SU-DHL-6 (cell line): ENCODE results near the gene DACH2.

Experiments
- H2AFZ ChIP-seq: fragments of 200-600 bp; sonication (generic); 2 replicates; pipeline ENCODE4 v1.6.1; 2014; ENCODE audit warnings: low read depth, mild to moderate bottlenecking, moderate library complexity, mixed read lengths, antibody characterized with exemption, low read length; ENCODE audit not compliant: severe bottlenecking
- H3F3A ChIP-seq: fragments of 200-600 bp; shearing (Covaris generic); 2 replicates; pipeline ENCODE4 v1.6.0; 2016; ENCODE audit warnings: antibody characterized with exemption, mild to moderate bottlenecking; ENCODE audit not compliant: insufficient read depth
- H3K27ac ChIP-seq: fragments of 200-600 bp; sonication (generic); 2 replicates; pipeline ENCODE4 v1.5.1; 2016; ENCODE audit warnings: low read depth, mild to moderate bottlenecking, low read length, moderate library complexity, mixed read lengths
- H3K27me3 ChIP-seq: fragments of 200-600 bp; sonication (generic), shearing (Covaris generic); 2 replicates; pipeline ENCODE4 v1.6.0; 2014; ENCODE audit warnings: mild to moderate bottlenecking, low read length
- H3K36me3 ChIP-seq: fragments of 200-600 bp; sonication (generic); 2 replicates; pipeline ENCODE4 v1.6.1; 2014; ENCODE audit warnings: mild to moderate bottlenecking, low read length, mixed read lengths
- H3K4me2 ChIP-seq: fragments of 300-600, 200-600 bp; shearing (Covaris generic), sonication (generic); 2 replicates; pipeline ENCODE4 v1.6.0; 2014; ENCODE audit warnings: low read length, low read depth, mild to moderate bottlenecking; ENCODE audit not compliant: poor library complexity, severe bottlenecking
- H3K4me3 ChIP-seq: fragments of 200-600 bp; sonication (generic); 2 replicates; pipeline ENCODE4 v1.5.1; 2014; ENCODE audit warnings: antibody characterized with exemption, low read length, mild to moderate bottlenecking, mixed read lengths; ENCODE audit not compliant: insufficient read depth, poor library complexity, severe bottlenecking
- H3K79me2 ChIP-seq: fragments of 200-600 bp; sonication (generic); 2 replicates; pipeline ENCODE4 v1.6.1; 2014; ENCODE audit warnings: mild to moderate bottlenecking, low read length, moderate library complexity; ENCODE audit not compliant: insufficient read depth
- H3K9ac ChIP-seq: fragments of 200-600 bp; sonication (generic); 2 replicates; pipeline ENCODE4 v1.7.0; 2014; ENCODE audit warnings: mild to moderate bottlenecking, low read length
- H3K9me2 ChIP-seq: fragments of 200-600 bp; sonication (generic); replicated peaks from 2 replicates; pipeline ENCODE4 v1.6.1; 2014; ENCODE audit warnings: low read length; ENCODE audit not compliant: insufficient read depth
- H3K9me3 ChIP-seq: fragments of 200-600 bp; sonication (generic); 2 replicates; pipeline ENCODE4 v1.6.1; 2014; ENCODE audit warnings: low read length, mixed read lengths; ENCODE audit not compliant: insufficient read depth
- H4K20me1 ChIP-seq: fragments of 200-600 bp; sonication (generic); 2 replicates; pipeline ENCODE4 v1.6.1; 2014; ENCODE audit warnings: low read depth, mild to moderate bottlenecking, antibody characterized with exemption, low read length, moderate library complexity, mixed read lengths
- CTCF ChIP-seq: fragments of 200-600 bp; sonication (generic); IDR thresholded peaks from one replicate; pipeline ENCODE4 v1.5.1; 2017; ENCODE audit warnings: antibody characterized with exemption, mild to moderate bottlenecking, low read length, moderate library complexity; ENCODE audit not compliant: insufficient read depth, poor library complexity, severe bottlenecking
- EZH2phosphoT487 ChIP-seq: fragments of 200-600 bp; sonication (generic), shearing (Covaris generic); conservative IDR thresholded peaks from 2 replicates; pipeline ENCODE4 v1.6.1; 2018; ENCODE audit warnings: mild to moderate bottlenecking, antibody characterized with exemption, low read length, moderate library complexity, mixed read lengths

Gene DACH2

GRCh38 chrX:86383681-86384540 lies 235.7 kb downstream of the DACH2 start:
- Histone ChIP-seq H4K20me1 (no peaks in the 10 kb centered on the region), H3K4me3 (no peak overlapping the region), H3K9ac (no peak overlapping the region), H3K4me2 (no peak overlapping the region), H3K27ac (no peak overlapping the region), H3K9me2 (no peaks in the 10 kb centered on the region), H3F3A (no peaks in the 10 kb centered on the region), H2AFZ (no peak overlapping the region), H3K27me3 (no peaks in the 10 kb centered on the region), H3K9me3 (no peaks in the 10 kb centered on the region), H3K36me3 (no peaks in the 10 kb centered on the region), H3K79me2 (no peaks in the 10 kb centered on the region)
- TF ChIP-seq EZH2phosphoT487: no peak
- no peak for TF ChIP-seq CTCF

GRCh38 chrX:86407371-86407770 lies 259.1 kb downstream of the DACH2 start:
- H3K4me2 ChIP-seq: no peak overlapping the region
- no peaks in the 10 kb centered on the region for H3K27me3 ChIP-seq
- H2AFZ ChIP-seq: no peak overlapping the region
- no peaks in the 10 kb centered on the region for H4K20me1 ChIP-seq
- no peaks in the 10 kb centered on the region for H3K36me3 ChIP-seq
- no peaks in the 10 kb centered on the region for H3K9me3 ChIP-seq
- H3K4me3 ChIP-seq: no peak overlapping the region
- TF ChIP-seq CTCF (no peak), EZH2phosphoT487 (no peak)
- no peaks in the 10 kb centered on the region for H3K9me2 ChIP-seq
- H3K79me2 ChIP-seq: no peaks in the 10 kb centered on the region
- H3K9ac ChIP-seq: no peak overlapping the region
- H3K27ac ChIP-seq: no peak overlapping the region
- no peaks in the 10 kb centered on the region for H3F3A ChIP-seq

GRCh38 chrX:86421771-86422170 lies 273.5 kb downstream of the DACH2 start:
- Histone ChIP-seq H3K9me3 (no peaks in the 10 kb centered on the region), H3K9ac (no peak overlapping the region), H3K79me2 (no peaks in the 10 kb centered on the region), H3K9me2 (no peaks in the 10 kb centered on the region), H3F3A (no peaks in the 10 kb centered on the region), H3K4me3 (no peak overlapping the region), H3K36me3 (no peaks in the 10 kb centered on the region), H3K4me2 (no peak overlapping the region), H4K20me1 (no peaks in the 10 kb centered on the region), H3K27me3 (no peaks in the 10 kb centered on the region), H2AFZ (no peak overlapping the region), H3K27ac (no peak overlapping the region)
- no peak for TF ChIP-seq CTCF
- TF ChIP-seq EZH2phosphoT487: no peak
